ENCODE results near the gene SLC39A6.
"Not testable (repeated sequence)": the region's sequence is repeated elsewhere in the genome, so short reads cannot be mapped to it uniquely, and the experiment has no call there.

SLC39A6 gene

DNA sequence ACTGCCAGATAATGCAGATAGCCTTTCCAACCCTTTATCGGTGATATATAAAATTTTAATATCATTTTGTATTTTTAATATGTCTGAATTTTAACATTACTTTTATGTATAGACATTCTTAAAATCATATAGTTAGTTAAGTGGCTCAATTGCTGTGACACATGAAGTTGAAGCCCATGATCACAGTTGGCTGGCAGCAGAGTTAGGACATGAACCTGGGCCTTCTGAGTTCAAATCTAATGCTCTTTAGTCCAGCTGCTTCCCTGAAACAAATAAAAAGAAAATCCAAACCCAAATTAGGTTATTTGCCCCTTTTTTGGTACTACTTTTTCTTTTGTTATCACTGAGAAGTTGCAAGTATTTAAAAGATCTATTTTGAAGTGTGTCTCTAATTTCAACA is 6.1 kb upstream of the SLC39A6 start:
- no peak for DNase-seq

DNA sequence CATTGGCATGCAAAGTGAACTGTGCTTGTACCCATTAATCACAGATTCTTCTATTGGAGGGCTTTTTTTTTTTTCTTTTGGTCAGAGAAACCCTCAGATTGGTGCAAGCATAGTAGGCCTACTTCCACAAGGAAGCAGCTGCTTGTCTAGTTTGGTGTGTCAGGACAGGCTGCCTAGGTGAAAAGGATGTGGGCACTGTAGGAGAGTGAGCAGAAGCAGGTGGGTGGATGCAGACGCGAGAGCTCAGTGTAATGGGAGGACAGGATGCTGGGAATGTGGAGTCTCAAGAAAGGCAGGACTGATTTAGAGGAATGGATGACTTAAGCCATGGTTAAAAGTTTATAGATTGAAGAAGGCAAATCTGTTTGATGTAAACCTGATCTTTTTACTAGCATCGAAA is 3.6 kb upstream of the SLC39A6 start:
- no peak for DNase-seq

DNA sequence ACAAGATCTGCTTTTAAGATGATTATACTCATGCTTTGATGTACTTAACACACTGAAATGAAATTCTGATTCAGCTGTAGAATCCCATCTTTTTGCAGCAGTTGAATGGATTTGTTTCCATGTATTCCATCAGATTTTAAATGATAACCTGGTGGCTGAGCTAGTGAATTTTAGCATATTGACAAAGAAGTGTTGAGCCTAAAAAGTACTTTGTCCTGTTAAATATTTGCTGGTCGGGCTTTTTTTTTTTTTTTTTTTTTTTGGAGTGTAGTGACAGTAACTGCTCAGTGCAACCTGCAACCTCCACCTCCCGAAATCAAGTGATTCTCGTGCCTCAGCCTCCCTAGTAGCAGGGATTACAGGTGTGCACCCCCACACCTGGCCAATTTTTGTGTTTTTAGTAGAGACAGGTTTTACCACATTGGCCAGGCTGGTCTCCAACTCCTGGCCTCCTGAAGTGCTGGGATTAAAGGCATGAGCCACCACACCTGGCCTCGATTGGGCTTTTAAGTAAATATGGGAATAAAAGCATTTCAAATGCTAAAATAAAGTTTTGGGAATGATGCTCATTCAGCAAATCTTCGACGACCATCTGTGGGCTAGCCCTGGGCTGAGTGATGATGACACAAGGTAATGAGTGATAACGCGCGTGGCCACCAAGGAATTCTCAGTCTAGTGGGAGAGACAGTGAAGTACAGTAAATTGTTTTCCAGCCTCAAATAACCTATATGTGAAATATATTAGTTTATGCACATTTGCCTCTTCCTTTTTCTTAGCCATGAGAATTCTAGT is 2.7 kb upstream of the SLC39A6 start:
- DNase-seq: no peak

DNA sequence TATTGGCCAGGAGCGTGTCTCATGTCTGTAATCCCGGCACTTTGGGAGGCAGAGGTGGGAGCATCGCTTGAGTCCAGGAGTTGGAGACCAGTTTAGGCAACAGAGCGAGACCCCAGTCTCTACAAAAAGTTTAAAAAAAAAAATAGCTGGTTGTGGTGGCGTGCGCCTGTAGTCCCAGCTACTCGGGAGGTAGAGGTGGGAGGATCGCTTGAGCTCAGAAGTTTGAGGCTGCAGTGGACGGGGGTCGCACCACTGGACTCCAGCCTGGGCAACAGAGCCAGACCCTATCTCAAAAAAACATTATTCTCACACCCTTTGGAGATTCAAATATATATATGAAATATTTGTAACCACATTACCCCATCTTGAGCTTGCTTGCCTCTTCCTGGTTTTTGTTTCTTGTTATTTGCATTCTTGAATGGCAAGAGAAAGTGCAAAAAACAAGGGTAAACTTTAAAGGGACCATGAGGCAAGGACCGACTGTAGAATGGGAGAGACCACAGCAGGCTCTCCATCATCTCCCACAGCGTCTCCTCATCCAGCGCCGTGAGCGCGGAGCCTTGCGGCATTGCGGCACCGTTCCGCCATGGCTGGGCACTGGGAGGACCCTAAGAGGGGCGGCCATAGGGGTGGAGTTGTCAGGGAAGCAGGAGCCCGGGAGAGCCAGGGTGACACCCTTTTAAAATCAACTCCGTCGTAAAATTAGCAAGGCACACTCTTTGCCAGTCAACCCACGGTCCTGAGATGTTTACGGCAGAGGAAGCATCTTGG is 1.9 kb upstream of the SLC39A6 start:
- no peak for DNase-seq

DNA sequence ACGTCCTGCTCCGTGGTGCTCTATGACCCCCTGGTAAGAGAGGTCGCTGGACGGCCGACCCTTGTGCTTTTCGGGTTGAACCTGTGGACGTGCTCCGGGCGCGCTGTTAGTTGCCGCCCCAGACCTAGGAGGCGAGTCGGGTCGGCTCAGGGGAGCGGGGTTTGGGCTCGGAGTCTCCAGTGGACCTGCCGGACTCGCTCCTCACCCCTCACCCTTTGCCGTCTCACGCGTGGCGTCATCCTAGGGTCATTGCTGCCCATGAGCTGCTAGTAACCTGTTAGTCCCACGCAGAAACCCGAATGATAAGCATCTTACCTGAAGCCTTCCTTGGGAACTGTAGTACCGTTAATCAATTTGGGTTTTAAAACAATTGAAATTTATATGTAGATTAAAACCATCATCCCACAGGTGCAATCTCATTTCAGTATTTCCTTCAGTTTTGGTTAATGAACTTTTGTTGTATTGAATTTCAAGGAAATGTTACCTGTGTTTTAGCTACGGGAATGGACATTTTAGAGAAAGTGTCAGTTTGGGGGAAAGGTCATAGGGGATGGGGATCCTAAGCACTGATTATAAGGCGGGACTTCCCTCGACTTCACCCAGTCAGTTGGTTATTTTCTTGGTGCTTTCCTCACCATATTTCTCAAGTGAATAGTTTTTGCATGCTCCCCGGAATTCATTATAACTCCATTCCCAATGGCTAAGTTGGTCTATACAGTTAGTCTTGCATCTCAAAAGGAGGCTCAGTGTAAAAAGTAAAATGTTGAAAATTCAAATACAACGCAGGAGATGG is 1.1 kb upstream of the SLC39A6 start:
- no peak for DNase-seq

GRCh38 chr18:36128907-36129299 is 237 bp downstream of the SLC39A6 start:
- DNase-seq: peak in 2 of 14 donors; percentile 69 to 80

DNA sequence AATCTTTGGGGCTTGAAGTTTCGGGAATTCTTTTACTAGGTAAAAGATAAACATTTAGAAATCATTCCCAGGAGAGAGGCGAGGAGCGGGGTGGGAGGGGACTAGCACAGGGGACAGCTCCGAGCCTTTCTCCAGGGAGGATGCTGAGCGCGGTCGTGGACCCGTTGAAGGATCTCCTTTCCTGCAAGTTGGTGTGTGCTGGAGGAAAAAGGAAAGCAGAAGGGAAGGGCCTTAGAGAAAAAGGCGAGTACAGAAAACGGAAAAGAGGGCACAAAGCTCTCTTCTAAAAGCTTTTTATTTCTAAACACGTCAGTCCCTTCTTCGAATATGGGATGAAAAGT is 640 bp downstream of the SLC39A6 start:
- DNase-seq: peak in 4 of 14 donors; percentile 9 to 55 (median 24)

DNA sequence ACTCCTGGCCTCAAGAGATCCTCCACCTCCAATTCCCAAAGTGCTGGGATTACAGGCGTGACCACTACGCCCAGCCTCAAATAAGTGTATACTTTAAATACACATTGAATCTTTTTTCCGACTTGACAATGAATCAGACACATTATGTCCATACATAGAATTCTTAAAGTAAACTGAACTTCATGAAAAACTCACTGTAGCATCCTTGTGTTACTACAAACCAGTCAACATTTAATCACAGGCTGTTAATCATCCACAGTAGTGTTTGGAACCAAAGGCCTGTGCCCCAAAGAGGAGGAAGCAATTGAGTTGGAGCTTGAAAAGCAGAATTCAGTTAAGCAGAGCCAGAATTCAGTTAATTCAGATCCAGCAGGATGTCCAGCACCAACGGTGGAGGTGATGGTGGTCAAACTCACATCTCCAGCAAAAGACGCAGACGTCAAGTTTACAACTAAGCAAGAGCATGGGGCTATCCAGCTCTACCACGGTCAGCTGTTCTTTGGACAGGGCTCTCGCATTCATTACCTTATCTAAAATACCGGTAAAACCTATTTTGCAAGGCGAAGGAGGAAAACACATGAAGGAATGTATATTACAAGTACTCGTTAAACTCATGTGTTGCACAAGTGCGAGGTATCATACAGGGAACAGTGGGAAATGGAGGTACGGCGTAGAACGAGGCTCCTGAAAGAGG is 1.2 kb downstream of the SLC39A6 start:
- DNase-seq: peak in 3 of 14 donors; percentile 23 to 42 (median 30)

- DNase-seq: no peak
These were observed 2.5 kb downstream of the SLC39A6 start for GRCh38 chr18:36126668-36127067.

DNA sequence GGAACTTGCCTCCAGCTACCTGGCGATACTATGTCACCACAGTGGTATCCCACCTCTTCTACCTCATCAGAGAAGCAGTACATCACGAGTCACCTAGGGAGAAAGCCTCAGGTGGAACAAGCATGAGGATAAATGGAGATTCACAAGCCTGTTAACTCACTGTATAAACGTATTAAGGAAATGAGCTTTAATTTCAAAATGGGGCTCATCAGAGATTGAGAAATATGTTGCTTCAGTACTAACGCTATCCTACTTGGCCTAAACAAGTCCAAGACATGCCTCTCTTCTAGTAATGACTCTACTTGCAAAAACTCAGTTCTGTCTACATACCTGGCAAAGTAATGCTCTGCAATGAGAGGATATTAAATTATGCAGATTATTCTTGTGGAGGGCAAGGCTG is 4.3 kb downstream of the SLC39A6 start:
- no peak for DNase-seq

GRCh38 chr18:36120297-36120696 is 8.8 kb downstream of the SLC39A6 start:
- DNase-seq: no peak

- not testable (repeated sequence) for DNase-seq
These were observed 12.4 kb downstream of the SLC39A6 start for GRCh38 chr18:36116771-36117170.

GRCh38 chr18:36114738-36115137 is 14.4 kb downstream of the SLC39A6 start:
- DNase-seq: no peak

GRCh38 chr18:36114251-36114650 is 14.9 kb downstream of the SLC39A6 start:
- no peak for DNase-seq

GRCh38 chr18:36112302-36112701 is 16.8 kb downstream of the SLC39A6 start:
- no peak for DNase-seq

- no peak for DNase-seq
These were observed 19.4 kb downstream of the SLC39A6 start for GRCh38 chr18:36109737-36110136.

GRCh38 chr18:36108601-36109000 is 20.5 kb downstream of the SLC39A6 start:
- DNase-seq: no peak

- DNase-seq: no peak
These were observed 20.9 kb downstream of the SLC39A6 start for GRCh38 chr18:36108196-36108595.

GRCh38 chr18:36107477-36107876 is 21.7 kb downstream of the SLC39A6 start:
- DNase-seq: no peak

GRCh38 chr18:36104749-36105148 is 24.4 kb downstream of the SLC39A6 start:
- DNase-seq: no peak

GRCh38 chr18:36101943-36102342 is 27.2 kb downstream of the SLC39A6 start:
- DNase-seq: no peak

GRCh38 chr18:36099311-36099710 is 29.8 kb downstream of the SLC39A6 start:
- no peak for DNase-seq

DNA sequence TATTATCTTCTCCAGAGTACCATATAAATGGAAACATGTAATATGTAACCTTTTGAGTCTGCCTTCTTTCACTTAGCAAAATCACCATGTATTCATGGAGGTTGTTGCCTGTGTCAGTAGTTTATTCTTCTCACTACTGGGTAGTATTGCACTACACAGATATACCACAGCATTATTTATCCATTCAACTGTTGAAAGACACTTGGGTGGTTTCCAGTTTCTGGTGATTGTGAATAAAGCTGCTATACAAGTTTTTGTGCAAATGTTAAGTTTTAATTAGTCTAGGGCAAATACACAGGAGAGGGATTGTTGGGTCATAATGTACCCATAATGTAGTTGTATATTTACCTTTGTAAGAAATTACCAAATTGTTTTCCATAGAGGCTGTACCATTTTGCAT is 32.2 kb downstream of the SLC39A6 start:
- DNase-seq: no peak

All from C1 segment of cervical spinal cord (tissue), 14 donors.